Common myeloid progenitor, CD34-positive (primary cell): ENCODE measurements around the gene UGT2B11.
"Not testable (repeated sequence)": the region's sequence is repeated elsewhere in the genome, so short reads cannot be mapped to it uniquely, and the experiment has no call there.

Source experiments
- CTCF ChIA-PET: fragments of 350-600 bp; sonication (Branson Sonifier 250); formaldehyde crosslinking; loops from one replicate; lab custom pipeline; 2021; ENCODE audit warnings: antibody characterized with exemption; lab: Charles Lee
- POLR2A ChIA-PET: fragments of 350-600 bp; sonication (Branson Sonifier 250); formaldehyde crosslinking; loops from one replicate; lab custom pipeline; 2021; ENCODE audit warnings: antibody characterized with exemption; lab: Charles Lee
- DNase-seq, 3 donors: peaks; one replicate each; pipeline versions ENCODE4 v3.0.0 to v3.0.0-alpha.2; 2013
- H3K27ac ChIP-seq, 2 experiments: 1 replicate in 1 of 2; 2 replicates in 1 of 2; pipeline ENCODE4 v1.7.0; 2013; ENCODE audit warnings: inconsistent platforms in 2 of 2, low read length in 2 of 2, mild to moderate bottlenecking in 2 of 2, low read depth in 1 of 2, moderate library complexity in 1 of 2; ENCODE audit not compliant: severe bottlenecking in 2 of 2, insufficient read depth in 1 of 2, poor library complexity in 1 of 2
- H3K27me3 ChIP-seq, 5 experiments: replicated peaks in 2 of 5; 1 replicate in 3 of 5; 2 replicates in 2 of 5; pipeline versions ENCODE4 v1.6.1 to v1.7.0; 2013; ENCODE audit warnings: low read length in 4 of 5, mild to moderate bottlenecking in 2 of 5, moderate library complexity in 2 of 5, inconsistent platforms in 1 of 5; ENCODE audit not compliant: insufficient read depth in 5 of 5, control insufficient read depth in 4 of 5
- H3K36me3 ChIP-seq, 4 experiments: 1 replicate in 2 of 4; 2 replicates in 2 of 4; pipeline versions ENCODE4 v1.6.1 to v1.7.0; 2013; ENCODE audit warnings: low read length in 3 of 4, control low read depth in 1 of 4, mild to moderate bottlenecking in 1 of 4; ENCODE audit not compliant: control insufficient read depth in 4 of 4, insufficient read depth in 4 of 4
- H3K4me1 ChIP-seq, 4 experiments: 1 replicate in 3 of 4; 2 replicates in 1 of 4; pipeline versions ENCODE4 v1.6.1 to v1.7.1; 2013; ENCODE audit warnings: low read length in 3 of 4, mild to moderate bottlenecking in 3 of 4, control low read depth in 1 of 4, inconsistent platforms in 1 of 4, moderate library complexity in 1 of 4; ENCODE audit not compliant: control insufficient read depth in 4 of 4, insufficient read depth in 4 of 4; ENCODE audit errors: control extremely low read depth in 1 of 4
- H3K4me3 ChIP-seq, 7 experiments: 1 replicate in 4 of 7; 2 replicates in 3 of 7; pipeline versions ENCODE4 v1.5.1 to v1.7.0; 2013; ENCODE audit warnings: mild to moderate bottlenecking in 7 of 7, low read length in 6 of 7, moderate library complexity in 6 of 7, inconsistent platforms in 2 of 7, low read depth in 2 of 7, control low read depth in 1 of 7; ENCODE audit not compliant: insufficient read depth in 4 of 7, control insufficient read depth in 1 of 7; ENCODE audit errors: extremely low read depth in 1 of 7
- H3K9me3 ChIP-seq, 5 experiments: 1 replicate in 4 of 5; 2 replicates in 1 of 5; pipeline versions ENCODE4 v1.6.1 to v1.7.1; 2013; ENCODE audit warnings: low read length in 4 of 5, mild to moderate bottlenecking in 2 of 5, inconsistent platforms in 1 of 5, low read depth in 1 of 5, moderate library complexity in 1 of 5; ENCODE audit not compliant: control insufficient read depth in 4 of 5, insufficient read depth in 2 of 5; ENCODE audit errors: control extremely low read depth in 1 of 5
- WGBS: methylation state at CpG from one replicate; pipeline ENCODE4 v1.1.5; 2013; ENCODE audit not compliant: insufficient coverage; 5-methylcytosine and 5-hydroxymethylcytosine counted together

Gene UGT2B11

GRCh38 chr4:69169171-69169570 is 45.4 kb downstream of the UGT2B11 start:
- POLR2A ChIA-PET, H3K27ac ChIP-seq, H3K4me3 ChIP-seq, DNase-seq, H3K36me3 ChIP-seq, H3K27me3 ChIP-seq, H3K9me3 ChIP-seq, CTCF ChIA-PET, H3K4me1 ChIP-seq: not testable (repeated sequence)
- WGBS, result 90% methylated on average over 2 of the region's 4 CpGs

- Histone ChIP-seq H3K9me3 (no peaks in the 10 kb centered on the region), H3K4me1 (no peaks in the 10 kb centered on the region), H3K27me3 (no peaks in the 10 kb centered on the region), H3K27ac (no peak overlapping the region), H3K4me3 (no peak overlapping the region), H3K36me3 (no peaks in the 10 kb centered on the region)
- WGBS, result 100% methylated on average over 1 of the region's 2 CpGs
- POLR2A ChIA-PET, result no interaction called here
- CTCF ChIA-PET, result no interaction called here
- peak in 2 of 3 donors; percentile 15 to 35 for DNase-seq
Observed at GRCh38 chr4:69167300-69167699, 47.2 kb downstream of the UGT2B11 start.

- H3K9me3 ChIP-seq, H3K27ac ChIP-seq, H3K4me3 ChIP-seq, POLR2A ChIA-PET, CTCF ChIA-PET, H3K27me3 ChIP-seq, H3K36me3 ChIP-seq, H3K4me1 ChIP-seq, DNase-seq: not testable (repeated sequence)
- WGBS, result 100% methylated on average over 3 of the region's 4 CpGs
Observed at GRCh38 chr4:69166376-69166775, 48.2 kb downstream of the UGT2B11 start.

GRCh38 chr4:69165707-69166106 is 48.8 kb downstream of the UGT2B11 start:
- H3K4me1 ChIP-seq, H3K36me3 ChIP-seq, CTCF ChIA-PET, POLR2A ChIA-PET, H3K27ac ChIP-seq, DNase-seq, H3K4me3 ChIP-seq, H3K9me3 ChIP-seq, H3K27me3 ChIP-seq: not testable (repeated sequence)
- WGBS, result 100% methylated on average over 1 of the region's 1 CpG

GRCh38 chr4:69156913-69157312 is 57.6 kb downstream of the UGT2B11 start:
- no peak for DNase-seq
- Histone ChIP-seq H3K36me3 (no peaks in the 10 kb centered on the region), H3K4me1 (no peaks in the 10 kb centered on the region), H3K27ac (no peak overlapping the region), H3K4me3 (no peak overlapping the region), H3K27me3 (no peaks in the 10 kb centered on the region), H3K9me3 (no peaks in the 10 kb centered on the region)
- ChIA-PET POLR2A (no interaction called here), CTCF (no interaction called here)
- WGBS, result 100% methylated on average over 2 of the region's 2 CpGs

- CTCF ChIA-PET, result no interaction called here
- H3K9me3 ChIP-seq, result no peaks in the 10 kb centered on the region
- no peak for DNase-seq
- no peaks in the 10 kb centered on the region for H3K36me3 ChIP-seq
- H3K27ac ChIP-seq, result no peak overlapping the region
- H3K4me1 ChIP-seq, result no peaks in the 10 kb centered on the region
- no peak overlapping the region for H3K4me3 ChIP-seq
- POLR2A ChIA-PET, result no interaction called here
- no peaks in the 10 kb centered on the region for H3K27me3 ChIP-seq
- WGBS, result no CpG with 5 or more reads among the region's 4 CpGs
Observed at GRCh38 chr4:69154021-69154420, 60.5 kb downstream of the UGT2B11 start.
